OCI-LY1 (cell line): ENCODE data around the gene FMNL3.
A peak's percentile ranks its signal among the peaks of the same experiment; 100 is the strongest.

ENCODE experiments used
- H2AFZ ChIP-seq: fragments of 200-600 bp; sonication (generic), shearing (Covaris generic); 2 replicates; pipeline ENCODE4 v1.6.0; 2014; ENCODE audit warnings: antibody characterized with exemption, mild to moderate bottlenecking, low read length
- H3F3A ChIP-seq: fragments of 200-600 bp; sonication (generic), shearing (Covaris generic); 2 replicates; pipeline ENCODE4 v1.6.0; 2014; ENCODE audit warnings: mild to moderate bottlenecking, antibody characterized with exemption, low read length, moderate library complexity; ENCODE audit not compliant: insufficient read depth
- H3K27ac ChIP-seq: fragments of 200-600 bp; sonication (generic); 2 replicates; pipeline ENCODE4 v1.5.1; 2014; ENCODE audit warnings: low read length, mixed run types, mild to moderate bottlenecking, low read depth; ENCODE audit not compliant: poor library complexity, severe bottlenecking
- H3K27me3 ChIP-seq: fragments of 200-600 bp; sonication (generic); 2 replicates; pipeline ENCODE4 v1.6.0; 2014; ENCODE audit warnings: antibody characterized with exemption, mild to moderate bottlenecking, low read length, moderate library complexity; ENCODE audit not compliant: insufficient read depth
- H3K36me3 ChIP-seq: fragments of 200-600 bp; sonication (generic); 2 replicates; pipeline ENCODE4 v1.6.1; 2014; ENCODE audit warnings: mild to moderate bottlenecking, antibody characterized with exemption, low read length, moderate library complexity, mixed read lengths; ENCODE audit not compliant: insufficient read depth
- H3K4me1 ChIP-seq: fragments of 200-600 bp; sonication (generic); 2 replicates; pipeline ENCODE4 v1.5.1; 2014; ENCODE audit warnings: mild to moderate bottlenecking, low read length, moderate library complexity; ENCODE audit not compliant: insufficient read depth, severe bottlenecking
- H3K4me2 ChIP-seq: fragments of 200-600 bp; sonication (generic), shearing (Covaris generic); 2 replicates; pipeline ENCODE4 v1.6.1; 2014; ENCODE audit warnings: low read length
- H3K4me3 ChIP-seq: fragments of 200-600 bp; sonication (generic); 2 replicates; pipeline ENCODE4 v1.5.1; 2014; ENCODE audit warnings: low read length, low read depth, mild to moderate bottlenecking, mixed read lengths; ENCODE audit not compliant: poor library complexity, severe bottlenecking
- H3K79me2 ChIP-seq: fragments of 200-600 bp; shearing (Covaris generic); 2 replicates; pipeline ENCODE4 v1.6.1; 2016; ENCODE audit warnings: mixed run types, low read length, mixed read lengths; ENCODE audit not compliant: insufficient read depth
- H3K9ac ChIP-seq: fragments of 200-600 bp; sonication (generic), shearing (Covaris generic); 2 replicates; pipeline ENCODE4 v1.6.1; 2014; ENCODE audit warnings: mild to moderate bottlenecking, low read length, mixed read lengths
- H3K9me2 ChIP-seq: fragments of 200-600 bp; sonication (generic), shearing (Covaris generic); 2 replicates; pipeline ENCODE4 v1.6.1; 2014; ENCODE audit warnings: low read depth, mild to moderate bottlenecking, low read length, mixed read lengths
- H3K9me3 ChIP-seq: fragments of 200-600 bp; shearing (Covaris generic); 2 replicates; pipeline ENCODE4 v1.6.1; 2014; ENCODE audit warnings: low read length, mixed read lengths
- H4K20me1 ChIP-seq: fragments of 200-600 bp; sonication (generic), shearing (Covaris generic); 2 replicates; pipeline ENCODE4 v1.6.0; 2016; ENCODE audit warnings: mild to moderate bottlenecking, low read length; ENCODE audit not compliant: insufficient read depth
- CTCF ChIP-seq: fragments of 200-600 bp; sonication (generic), shearing (Covaris generic); IDR thresholded peaks from 2 replicates; pipeline ENCODE4 v1.5.1; 2017; ENCODE audit warnings: mild to moderate bottlenecking, antibody characterized with exemption, low read length, moderate library complexity, mixed read lengths
- EZH2 ChIP-seq: fragments of 200-600 bp; sonication (generic), shearing (Covaris generic); IDR thresholded peaks from 2 replicates; pipeline ENCODE4 v1.8.0; 2017; ENCODE audit warnings: borderline replicate concordance, mixed run types, mild to moderate bottlenecking, antibody characterized with exemption, low read length, moderate library complexity, mixed read lengths

The FMNL3 gene

GRCh38 chr12:49706351-49707127, 666 bp downstream of the FMNL3 start:
- Histone ChIP-seq H3K36me3 (no peaks in the 10 kb centered on the region), H3K27ac (no peak overlapping the region), H3K27me3 (no peaks in the 10 kb centered on the region), H3K9me2 (no peaks in the 10 kb centered on the region), H3F3A (no peaks in the 10 kb centered on the region), H3K9ac (peak overlapping the region; percentile 80), H3K4me3 (peak overlapping the region; percentile 69), H3K9me3 (no peaks in the 10 kb centered on the region), H3K4me2 (peak overlapping the region; percentile 92), H4K20me1 (no peaks in the 10 kb centered on the region), H2AFZ (peak overlapping the region; percentile 35; the same call in 1 of the 2 replicates), H3K4me1 (peaks cover 28% of the 10 kb centered on the region), H3K79me2 (no peaks in the 10 kb centered on the region)
- no peak for TF ChIP-seq CTCF
- TF ChIP-seq EZH2: no peak

- no peaks in the 10 kb centered on the region for H3K36me3 ChIP-seq
- H3K4me2 ChIP-seq: peak overlapping the region; percentile 92
- H4K20me1 ChIP-seq: no peaks in the 10 kb centered on the region
- no peak overlapping the region for H2AFZ ChIP-seq
- H3K4me3 ChIP-seq: peak overlapping the region; percentile 69
- no peaks in the 10 kb centered on the region for H3K9me2 ChIP-seq
- no peaks in the 10 kb centered on the region for H3K27me3 ChIP-seq
- H3K9me3 ChIP-seq: no peaks in the 10 kb centered on the region
- TF ChIP-seq EZH2 (no peak), CTCF (no peak)
- no peak overlapping the region; the same call in 1 of the 2 replicates for H3K9ac ChIP-seq
- H3K27ac ChIP-seq: no peak overlapping the region
- peaks cover 28% of the 10 kb centered on the region for H3K4me1 ChIP-seq
- H3K79me2 ChIP-seq: no peaks in the 10 kb centered on the region
- no peaks in the 10 kb centered on the region for H3F3A ChIP-seq
Measured at GRCh38 chr12:49705479-49706134, 1.6 kb downstream of the FMNL3 start.

- H3F3A ChIP-seq: 0 out of 2 replicates have a peak, but pooled peaks cover 5% of the 10 kb centered on the region
- H2AFZ ChIP-seq: no peak overlapping the region
- H3K4me2 ChIP-seq: no peak overlapping the region; the same call in 1 of the 2 replicates
- peaks cover 42% of the 10 kb centered on the region for H3K4me1 ChIP-seq
- TF ChIP-seq CTCF: no peak
- TF ChIP-seq EZH2: no peak
- H3K27ac ChIP-seq: no peak overlapping the region
- no peak overlapping the region for H3K4me3 ChIP-seq
- H3K79me2 ChIP-seq: no peaks in the 10 kb centered on the region
- no peaks in the 10 kb centered on the region for H3K27me3 ChIP-seq
- H3K9me2 ChIP-seq: no peaks in the 10 kb centered on the region
- no peaks in the 10 kb centered on the region for H3K9me3 ChIP-seq
- no peak overlapping the region for H3K9ac ChIP-seq
- H4K20me1 ChIP-seq: no peaks in the 10 kb centered on the region
- no peaks in the 10 kb centered on the region for H3K36me3 ChIP-seq
Measured at GRCh38 chr12:49703647-49704137, 3.5 kb downstream of the FMNL3 start.
